Cardiac fibroblast (primary cell): ENCODE results near the gene LRP5.

Source experiments
- DNase-seq, 2 donors: peaks; one replicate each; pipeline versions ENCODE4 v3.0.0 to v3.0.0-alpha.2; 2010; ENCODE audit warnings: low read depth in 2 of 2
- H3K4me3 ChIP-seq, 2 donors: replicated peaks in 1 of 2; 1 replicate in 1 of 2; 2 replicates in 1 of 2; pipeline ENCODE4 v1.5.1; 2011; ENCODE audit warnings: low read depth in 2 of 2, low read length in 2 of 2, mild to moderate bottlenecking in 2 of 2, moderate library complexity in 1 of 2
- TF ChIP-seq, protein P1 (sequence below): IDR thresholded peaks from one replicate; pipeline ENCODE4 v1.5.1; 2011; ENCODE audit warnings: low read depth, mild to moderate bottlenecking, low read length, inconsistent platforms

The LRP5 gene

DNA sequence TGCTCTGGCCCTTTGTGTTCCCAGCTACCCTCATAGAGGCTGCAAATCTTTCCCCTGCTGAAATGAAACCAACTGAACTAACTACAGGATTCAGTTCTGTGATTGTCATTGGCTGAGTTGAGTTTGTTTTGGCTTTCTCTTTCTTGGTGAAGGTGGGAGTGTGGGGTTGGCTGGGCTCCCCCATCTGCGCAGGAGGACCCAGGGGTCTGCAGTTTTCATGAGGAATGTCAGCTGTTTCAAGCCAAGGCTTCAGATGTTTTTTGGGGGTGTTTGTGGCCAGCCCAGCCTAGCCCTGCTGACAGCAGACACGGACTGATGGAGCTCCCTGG, 34.0 kb downstream of the LRP5 start:
- TF ChIP-seq, protein P1, sequence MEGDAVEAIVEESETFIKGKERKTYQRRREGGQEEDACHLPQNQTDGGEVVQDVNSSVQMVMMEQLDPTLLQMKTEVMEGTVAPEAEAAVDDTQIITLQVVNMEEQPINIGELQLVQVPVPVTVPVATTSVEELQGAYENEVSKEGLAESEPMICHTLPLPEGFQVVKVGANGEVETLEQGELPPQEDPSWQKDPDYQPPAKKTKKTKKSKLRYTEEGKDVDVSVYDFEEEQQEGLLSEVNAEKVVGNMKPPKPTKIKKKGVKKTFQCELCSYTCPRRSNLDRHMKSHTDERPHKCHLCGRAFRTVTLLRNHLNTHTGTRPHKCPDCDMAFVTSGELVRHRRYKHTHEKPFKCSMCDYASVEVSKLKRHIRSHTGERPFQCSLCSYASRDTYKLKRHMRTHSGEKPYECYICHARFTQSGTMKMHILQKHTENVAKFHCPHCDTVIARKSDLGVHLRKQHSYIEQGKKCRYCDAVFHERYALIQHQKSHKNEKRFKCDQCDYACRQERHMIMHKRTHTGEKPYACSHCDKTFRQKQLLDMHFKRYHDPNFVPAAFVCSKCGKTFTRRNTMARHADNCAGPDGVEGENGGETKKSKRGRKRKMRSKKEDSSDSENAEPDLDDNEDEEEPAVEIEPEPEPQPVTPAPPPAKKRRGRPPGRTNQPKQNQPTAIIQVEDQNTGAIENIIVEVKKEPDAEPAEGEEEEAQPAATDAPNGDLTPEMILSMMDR, result no peak
- no peak overlapping the region for H3K4me3 ChIP-seq
- DNase-seq, result no peak

DNA sequence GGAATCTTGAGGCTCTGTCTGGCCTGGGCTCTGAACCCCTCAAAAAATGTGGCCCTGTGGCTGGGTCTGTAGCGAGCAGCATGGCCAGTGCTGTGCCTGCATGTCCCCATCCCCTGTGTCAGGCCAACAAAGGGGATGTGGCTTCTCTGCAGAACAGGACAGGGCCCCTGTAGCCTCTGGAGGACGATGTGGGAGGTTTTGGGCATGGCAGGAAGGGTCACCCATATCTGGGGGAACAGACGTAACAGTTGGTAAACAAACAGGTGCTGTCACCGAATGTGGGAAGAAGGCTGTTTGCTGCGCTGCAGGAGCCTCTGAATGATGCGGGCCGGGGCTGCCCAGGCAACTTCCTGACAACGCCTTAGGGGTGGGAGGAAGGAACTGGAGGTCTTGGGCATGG, 35.0 kb downstream of the LRP5 start:
- DNase-seq, result no peak
- TF ChIP-seq, protein P1, result no peak
- H3K4me3 ChIP-seq, result no peak overlapping the region

DNA sequence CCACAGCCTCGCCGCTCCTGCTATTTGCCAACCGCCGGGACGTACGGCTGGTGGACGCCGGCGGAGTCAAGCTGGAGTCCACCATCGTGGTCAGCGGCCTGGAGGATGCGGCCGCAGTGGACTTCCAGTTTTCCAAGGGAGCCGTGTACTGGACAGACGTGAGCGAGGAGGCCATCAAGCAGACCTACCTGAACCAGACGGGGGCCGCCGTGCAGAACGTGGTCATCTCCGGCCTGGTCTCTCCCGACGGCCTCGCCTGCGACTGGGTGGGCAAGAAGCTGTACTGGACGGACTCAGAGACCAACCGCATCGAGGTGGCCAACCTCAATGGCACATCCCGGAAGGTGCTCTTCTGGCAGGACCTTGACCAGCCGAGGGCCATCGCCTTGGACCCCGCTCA, 35.5 kb downstream of the LRP5 start:
- TF ChIP-seq, protein P1, result no peak
- no peak for DNase-seq

DNA sequence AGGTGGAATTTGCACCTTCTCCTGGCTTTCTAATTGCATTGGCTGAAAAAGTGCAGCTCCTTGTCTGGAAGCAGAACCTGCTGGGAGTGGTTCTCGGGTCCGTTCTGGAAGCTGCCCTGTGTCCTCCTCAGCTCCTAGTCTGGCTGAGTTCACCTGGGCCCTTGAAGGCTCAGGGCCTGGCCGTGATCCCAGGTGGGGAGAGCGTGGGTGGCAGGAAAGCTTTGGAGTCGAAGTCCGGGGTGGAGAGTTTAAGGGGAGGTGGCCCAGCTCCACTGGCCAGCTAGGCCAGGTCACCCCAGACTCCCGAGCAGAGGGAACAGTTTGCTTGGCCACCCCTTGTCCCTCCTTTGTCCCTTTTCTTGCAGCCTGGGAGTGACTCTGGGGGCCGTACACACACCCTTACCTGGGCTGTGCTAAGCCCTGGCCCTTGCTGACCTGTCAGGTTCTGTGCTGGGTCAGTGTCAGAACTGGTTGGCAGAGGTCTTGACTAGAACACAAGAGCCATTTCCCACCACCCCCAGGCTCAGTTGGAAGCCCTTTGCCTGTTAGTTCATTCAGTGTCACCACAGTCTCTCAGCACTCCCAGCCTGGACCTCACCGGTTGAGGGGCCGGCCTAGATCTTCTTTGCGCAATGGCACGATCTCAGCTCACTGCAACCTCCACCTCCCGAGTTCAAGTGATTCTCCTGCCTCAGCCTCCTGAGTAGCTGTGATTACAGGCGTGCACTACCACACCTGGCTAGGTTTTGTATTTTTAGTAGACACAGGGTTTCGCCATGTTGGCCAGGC, 37.3 kb downstream of the LRP5 start:
- DNase-seq, result no peak
- TF ChIP-seq, protein P1, result no peak
- no peak overlapping the region for H3K4me3 ChIP-seq

More for the DNA sequence above, 35.5 kb downstream of the LRP5 start:
- no peak overlapping the region for H3K4me3 ChIP-seq

DNA sequence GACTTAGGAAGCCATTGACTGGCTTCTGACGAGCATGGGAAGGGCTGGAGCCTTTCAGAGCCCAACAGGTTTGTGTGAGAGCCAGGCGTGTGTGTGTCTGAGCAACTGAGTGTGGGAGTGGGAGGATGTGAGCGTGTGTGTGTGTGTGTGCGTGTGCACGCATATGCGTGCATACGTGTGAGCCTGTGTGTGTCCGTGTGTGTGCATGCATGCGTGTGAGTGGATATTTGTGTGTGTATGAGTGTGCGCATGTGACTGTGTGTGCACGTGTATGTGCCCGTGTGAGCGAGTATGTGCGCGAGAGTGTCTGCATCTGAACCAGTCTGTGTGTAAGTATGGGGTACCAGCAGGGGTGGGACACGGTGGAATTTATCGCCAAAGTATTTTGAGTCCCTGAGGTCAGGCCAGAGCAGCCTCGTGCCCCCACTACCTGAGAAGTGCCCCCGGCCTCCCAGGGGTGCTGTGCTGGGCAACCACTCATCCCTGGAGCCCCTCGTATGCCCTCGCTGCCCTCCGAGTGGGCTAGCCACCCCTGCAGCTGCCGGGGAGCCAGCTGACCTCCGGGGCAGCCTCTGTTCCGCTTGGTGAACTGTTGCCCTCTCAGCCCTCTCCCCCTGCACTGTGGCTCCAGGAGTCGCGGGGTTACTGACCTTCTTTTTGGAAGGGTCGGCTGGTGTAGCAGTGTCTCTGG, 38.5 kb downstream of the LRP5 start:
- TF ChIP-seq, protein P1, result no peak
- DNase-seq, result no peak
- no peak overlapping the region for H3K4me3 ChIP-seq

DNA sequence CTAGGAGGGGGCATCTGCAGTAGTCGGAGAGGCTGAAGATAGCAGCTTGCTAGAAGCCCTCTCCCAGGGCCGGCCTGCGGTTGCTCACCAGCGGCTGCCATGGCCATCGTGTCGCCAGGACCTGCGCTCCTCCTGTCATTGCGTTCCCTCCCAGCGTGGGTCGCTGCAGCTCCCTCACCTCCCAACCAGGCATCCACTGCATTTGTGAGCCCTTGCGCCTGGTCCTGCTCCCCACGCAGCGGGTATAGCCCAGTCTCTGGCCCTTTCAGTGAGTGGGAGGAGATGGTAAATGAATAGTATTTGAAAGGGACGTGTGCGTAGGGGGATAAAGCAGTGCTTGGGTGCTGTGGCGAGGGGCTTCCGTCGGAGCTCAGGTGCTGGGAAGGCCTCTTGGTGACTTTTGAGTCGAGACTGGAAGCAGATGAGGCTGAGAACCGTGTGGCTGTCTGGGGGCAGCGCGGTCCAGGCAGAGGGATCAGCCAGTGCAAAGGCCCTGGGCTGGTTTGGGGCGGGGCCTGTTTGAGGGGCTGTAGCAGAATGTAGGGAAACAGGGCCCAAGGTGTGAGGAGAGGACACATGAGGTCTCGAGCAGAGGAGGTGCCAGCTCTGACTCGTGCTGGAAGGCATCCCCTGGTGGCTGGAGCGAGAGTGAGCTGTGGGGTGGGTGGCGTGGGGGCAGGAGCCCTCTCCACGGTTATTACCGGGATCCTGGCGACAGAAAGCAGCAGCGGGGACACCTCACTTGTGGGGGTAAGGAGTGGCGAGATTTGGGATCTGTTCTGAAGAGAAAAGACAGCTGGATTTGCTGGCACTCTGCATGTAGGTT, 39.3 kb downstream of the LRP5 start:
- no peak overlapping the region for H3K4me3 ChIP-seq
- TF ChIP-seq, protein P1, result no peak
- no peak for DNase-seq
